Measurements from ENCODE around the gene ZDHHC24.

Gene ZDHHC24

GRCh38 chr11:66478729-66479393 lies 67.0 kb downstream of the ZDHHC24 start:
- H3K4me3 ChIP-seq, result peak overlapping the region; percentile 52 to 76 (median 59)
- H3K27ac ChIP-seq, result peak overlapping the region in 16 of 21 experiments; percentile 83 to 91 (median 89)

GRCh38 chr11:66477263-66478201 lies 68.3 kb downstream of the ZDHHC24 start:
- H3K27ac ChIP-seq, result no peak overlapping the region
- H3K4me3 ChIP-seq, result no peak overlapping the region

GRCh38 chr11:66476841-66477251 lies 69.0 kb downstream of the ZDHHC24 start:
- Histone ChIP-seq H3K27ac (no peak overlapping the region), H3K4me3 (no peak overlapping the region)

- Histone ChIP-seq H3K4me3 (no peak overlapping the region), H3K27ac (no peak overlapping the region)
Measured at GRCh38 chr11:66476173-66476840, 69.5 kb downstream of the ZDHHC24 start.

- Histone ChIP-seq H3K27ac (no peak overlapping the region), H3K4me3 (no peak overlapping the region)
Measured at GRCh38 chr11:66475349-66476172, 70.3 kb downstream of the ZDHHC24 start.

- H3K27ac ChIP-seq, result no peak overlapping the region
- no peak overlapping the region for H3K4me3 ChIP-seq
Measured at GRCh38 chr11:66473608-66474515, 72.0 kb downstream of the ZDHHC24 start.

GRCh38 chr11:66473167-66473566 lies 72.7 kb downstream of the ZDHHC24 start:
- H3K4me3 ChIP-seq, result no peak overlapping the region
- no peak overlapping the region for H3K27ac ChIP-seq

GRCh38 chr11:66472054-66472453 lies 73.8 kb downstream of the ZDHHC24 start:
- Histone ChIP-seq H3K27ac (no peak overlapping the region), H3K4me3 (no peak overlapping the region)

GRCh38 chr11:66471142-66471541 lies 74.7 kb downstream of the ZDHHC24 start:
- no peak overlapping the region for H3K4me3 ChIP-seq
- no peak overlapping the region for H3K27ac ChIP-seq
